HG02763 (cell line): ENCODE data around the gene CUX1.
"Not testable (repeated sequence)": the region's sequence is repeated elsewhere in the genome, so short reads cannot be mapped to it uniquely, and the experiment has no call there.

Experiments used
- ATAC-seq: cut with Tn5 transposase; IDR thresholded peaks from one replicate; pipeline ENCODE4 v1.9.1; 2021; ENCODE audit warnings: mild to moderate bottlenecking, moderate library complexity; ENCODE audit not compliant: unreplicated experiment

CUX1 gene

DNA sequence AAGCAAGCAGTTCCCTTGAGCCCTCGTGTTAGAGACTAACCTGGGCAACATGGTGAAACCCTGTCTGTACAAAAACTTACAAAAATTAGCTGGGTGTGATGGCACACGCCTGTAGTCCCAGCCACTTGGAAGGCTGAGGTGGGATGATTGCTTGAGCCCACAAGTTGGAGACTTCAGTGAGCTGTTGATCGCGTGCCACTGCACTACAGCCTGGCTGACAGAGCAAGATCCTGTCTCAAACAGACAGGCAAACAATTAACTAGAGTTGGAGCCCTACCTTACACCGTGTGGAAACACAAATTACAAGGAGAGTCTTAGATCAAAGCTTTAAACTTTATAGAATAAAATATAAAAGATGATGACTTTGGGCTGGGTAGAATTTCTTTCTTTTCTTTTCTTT, 219.5 kb downstream of the CUX1 start:
- no peak for ATAC-seq

DNA sequence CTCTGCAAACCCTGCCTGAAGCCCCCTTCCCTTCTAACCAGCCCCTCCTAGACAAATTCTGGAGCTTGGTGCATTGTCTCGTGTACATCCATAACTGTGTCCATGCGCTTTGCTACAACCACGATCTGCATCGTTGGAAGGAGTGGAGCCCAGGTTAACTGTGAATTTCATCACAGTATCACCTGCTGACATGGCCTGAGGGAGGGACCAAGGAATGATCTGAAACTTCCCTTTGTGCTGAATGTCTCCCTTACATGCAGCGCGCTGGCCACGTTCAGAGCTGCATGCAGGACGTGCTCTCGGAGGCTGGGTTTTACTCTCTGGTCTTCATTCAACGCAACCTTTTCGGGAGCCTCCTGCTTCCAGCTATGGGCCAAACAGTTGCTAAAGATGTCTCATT, 222.3 kb downstream of the CUX1 start:
- ATAC-seq = no peak

DNA sequence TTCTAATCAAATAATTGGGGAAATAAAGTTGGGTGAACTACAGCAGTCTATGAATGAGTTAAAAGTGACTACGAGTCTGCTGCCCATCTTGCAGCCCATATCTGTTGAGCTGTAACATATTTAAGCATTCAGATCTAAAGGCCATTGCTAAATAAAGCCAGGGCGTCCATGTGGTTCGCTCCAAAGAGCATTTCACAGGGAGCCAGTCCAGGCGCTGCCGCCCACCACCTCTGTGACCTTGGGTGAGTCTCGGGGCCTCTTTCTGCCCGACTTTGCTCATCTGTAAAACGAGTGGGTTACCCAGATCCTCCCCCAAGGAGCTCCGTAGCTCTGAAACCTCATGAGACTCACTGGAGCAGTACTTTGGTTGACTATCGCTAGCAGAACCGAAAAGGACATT, 223.1 kb downstream of the CUX1 start:
- ATAC-seq = no peak

GRCh38 chr7:102042016-102042656, 224.7 kb downstream of the CUX1 start:
- ATAC-seq = no peak

DNA sequence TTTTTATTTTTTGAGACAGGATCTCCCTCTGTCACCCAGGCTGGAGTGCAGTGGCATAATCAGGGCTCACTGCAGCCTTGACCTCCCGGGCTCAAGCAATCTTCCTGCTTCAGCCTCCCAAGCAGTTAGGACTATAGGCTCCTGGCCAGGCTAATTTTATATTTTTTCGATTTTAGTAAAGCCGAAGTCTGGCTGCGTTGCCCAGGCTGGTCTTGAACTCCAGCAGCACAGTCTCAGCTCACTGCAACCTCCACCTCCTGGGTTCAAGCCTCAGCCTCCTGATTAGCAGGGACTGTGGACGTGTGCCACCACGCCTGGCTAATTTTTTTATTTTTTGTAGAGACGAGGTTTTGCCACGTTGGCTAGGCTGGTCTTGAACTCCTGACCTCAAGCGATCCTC, 225.4 kb downstream of the CUX1 start:
- ATAC-seq = not testable (repeated sequence)

GRCh38 chr7:102044641-102044983, 227.2 kb downstream of the CUX1 start:
- ATAC-seq = no peak

DNA sequence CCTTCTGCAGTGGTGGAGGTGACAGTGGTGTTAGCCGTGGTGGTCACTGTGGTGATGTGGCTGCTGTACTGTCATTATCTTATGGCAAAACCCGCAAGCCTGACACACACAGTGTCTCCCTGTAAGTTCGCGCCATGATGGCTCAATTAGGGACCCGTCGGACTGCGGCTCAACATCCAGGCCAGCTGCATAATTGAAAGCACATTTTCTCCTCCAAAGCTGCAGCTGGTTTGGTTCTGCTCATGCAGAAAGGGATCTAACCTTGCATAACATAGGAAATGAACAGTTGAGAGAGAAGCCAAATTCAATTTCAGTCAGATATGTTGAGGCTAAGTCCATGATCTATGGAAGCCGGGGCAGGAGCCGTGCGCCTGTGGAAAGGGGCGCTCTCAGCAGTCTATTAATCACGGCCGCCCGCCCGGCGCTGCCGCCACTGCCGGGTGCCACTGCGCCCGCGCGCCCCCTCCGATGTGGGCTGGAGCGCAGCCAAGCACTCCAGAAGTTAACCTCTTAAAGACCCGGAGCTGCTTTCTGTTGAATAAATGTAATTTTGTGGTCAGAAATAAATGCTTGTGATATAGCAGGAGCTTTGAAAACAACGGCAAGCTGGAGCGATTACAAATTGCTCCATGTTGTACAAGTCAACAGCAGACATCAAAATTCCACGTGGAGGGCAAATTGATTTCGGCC, 227.7 kb downstream of the CUX1 start:
- no peak for ATAC-seq

GRCh38 chr7:102045681-102046372, 228.4 kb downstream of the CUX1 start:
- ATAC-seq = no peak

DNA sequence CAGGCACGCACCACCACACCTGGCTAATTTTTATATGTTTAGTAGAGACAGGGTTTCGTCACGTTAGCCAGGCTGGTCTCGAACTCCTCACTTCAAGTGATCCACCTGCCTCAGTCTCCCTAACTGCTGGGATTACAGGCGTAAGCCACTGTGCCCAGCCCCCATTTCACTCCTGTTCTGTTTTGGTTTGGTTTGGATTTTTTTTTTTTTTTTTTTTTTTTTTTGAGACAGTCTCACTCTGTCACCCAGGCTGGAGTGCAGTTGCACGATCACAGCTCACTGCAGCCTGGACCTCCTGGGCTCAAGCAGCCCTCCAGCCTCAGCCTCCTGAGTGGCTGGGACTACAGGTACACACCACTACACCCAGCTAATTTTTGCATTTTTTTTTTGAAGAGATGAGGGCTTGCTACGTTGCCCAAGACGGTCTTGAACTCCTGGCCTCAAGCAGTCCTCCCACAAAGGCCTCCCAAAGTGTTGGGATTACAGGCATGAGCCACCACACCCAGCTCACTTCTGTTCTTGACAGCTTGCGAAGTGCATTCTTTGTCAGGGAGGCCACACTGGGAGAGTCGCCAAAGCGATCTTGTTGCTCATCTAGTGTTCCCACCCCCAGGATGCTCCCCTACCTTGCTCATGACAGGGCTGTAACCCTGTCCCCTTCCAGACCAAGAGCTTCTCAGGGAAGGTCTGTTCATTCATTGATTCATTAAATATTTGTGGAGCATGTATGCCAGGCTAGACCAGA, 229.1 kb downstream of the CUX1 start:
- ATAC-seq = no peak

DNA sequence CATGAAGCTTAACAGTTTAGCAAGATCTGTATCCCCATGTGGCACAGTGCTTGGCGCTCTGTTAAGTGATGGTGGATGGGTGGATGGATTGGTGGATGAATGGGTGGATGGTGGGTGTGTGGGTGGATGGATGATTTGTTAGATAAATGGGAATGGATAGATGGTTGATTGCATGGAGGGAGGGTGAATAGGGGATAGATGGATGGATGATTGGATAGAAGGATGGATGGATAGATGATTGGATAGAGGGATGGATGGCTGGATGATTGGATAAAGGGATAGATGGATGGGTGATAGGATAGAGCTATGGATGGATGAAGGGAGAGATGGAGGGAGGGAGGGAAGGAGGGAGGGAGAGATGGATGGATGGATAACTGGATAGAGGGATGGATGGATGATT, 229.7 kb downstream of the CUX1 start:
- ATAC-seq = no peak

DNA sequence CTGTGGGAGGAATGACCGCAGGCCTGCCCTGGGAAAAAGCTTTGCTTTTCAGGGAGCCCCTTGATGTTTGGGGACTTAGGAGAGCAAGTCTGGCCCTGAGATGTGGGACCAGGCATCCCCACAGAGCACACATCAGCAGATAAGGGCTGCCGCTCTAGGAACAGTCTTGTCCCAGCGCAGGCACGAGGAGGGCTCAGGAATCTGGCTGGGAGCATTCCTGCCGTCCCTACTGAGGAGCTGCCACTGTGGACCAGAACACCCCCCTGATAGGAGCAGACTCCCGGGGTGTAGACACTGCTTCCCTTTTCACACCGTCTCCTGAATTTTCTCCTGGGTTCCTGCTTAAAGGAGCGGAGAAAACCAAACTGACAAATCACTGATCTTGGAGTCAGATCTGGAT, 232.3 kb downstream of the CUX1 start:
- no peak for ATAC-seq

DNA sequence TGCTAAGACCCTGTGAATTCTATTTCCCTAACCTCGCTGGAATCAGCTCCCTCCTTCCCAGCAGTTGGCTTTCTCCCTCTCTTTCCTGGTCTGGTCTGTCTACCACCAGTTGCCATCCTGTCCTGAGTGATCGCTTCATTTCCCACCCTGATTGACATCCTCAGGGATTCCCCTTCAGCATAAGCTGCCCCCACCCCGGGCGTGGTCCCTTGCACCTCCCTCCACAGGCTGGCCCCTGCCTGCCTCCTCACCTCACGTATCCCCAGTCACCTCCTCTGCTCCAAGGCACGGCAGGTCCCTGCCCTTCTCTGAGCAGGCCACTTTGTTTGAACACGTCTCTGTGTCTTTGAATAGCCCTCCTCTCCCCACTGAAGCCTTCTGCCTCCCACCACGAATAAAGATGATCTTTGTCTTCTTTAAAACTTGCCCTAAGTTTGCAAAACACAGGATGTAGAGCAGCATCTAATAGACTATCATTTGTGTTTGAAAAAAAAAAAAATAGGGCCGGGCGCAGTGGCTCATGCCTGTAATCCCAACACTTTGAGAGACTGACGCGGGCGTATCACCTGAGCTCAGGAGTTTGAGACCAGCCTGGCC, 233.5 kb downstream of the CUX1 start:
- ATAC-seq = no peak

DNA sequence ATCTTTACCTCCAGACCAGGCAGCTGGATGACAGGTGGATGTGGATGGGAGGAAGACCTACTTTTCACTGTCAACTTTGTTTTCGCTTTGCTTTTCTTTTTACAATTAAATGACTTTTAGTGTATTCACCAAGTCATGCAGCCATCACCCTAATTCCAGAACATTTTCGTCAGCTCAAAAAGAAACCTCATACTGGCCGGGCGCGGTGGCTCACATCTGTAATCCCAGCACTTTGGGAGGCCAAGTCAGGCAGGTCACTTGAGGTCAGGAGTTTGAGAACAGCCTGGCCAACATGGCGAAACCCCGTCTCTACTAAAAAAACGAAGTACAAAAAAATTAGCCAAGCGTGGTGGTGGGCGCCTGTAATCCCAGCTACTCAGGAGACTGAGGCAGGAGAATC, 234.3 kb downstream of the CUX1 start:
- not testable (repeated sequence) for ATAC-seq

DNA sequence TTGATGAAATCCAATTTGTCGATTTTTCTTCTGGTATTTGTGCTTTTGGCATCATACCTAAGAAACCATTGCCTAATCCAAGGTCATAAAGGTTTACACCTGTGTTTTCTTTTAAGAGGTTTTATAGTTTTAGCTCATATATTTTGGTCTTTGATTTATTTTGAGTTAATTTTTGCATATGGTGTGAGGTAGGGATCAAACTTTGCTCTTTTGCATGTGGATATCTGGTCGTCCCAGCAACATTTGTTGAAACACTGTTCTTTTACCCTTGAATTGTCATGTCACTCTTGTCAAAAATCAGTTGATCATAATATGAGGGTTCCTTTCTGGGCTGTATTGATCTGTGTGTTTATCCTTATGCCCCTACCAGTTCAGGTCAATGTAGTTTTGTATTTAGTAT, 236.7 kb downstream of the CUX1 start:
- no peak for ATAC-seq

DNA sequence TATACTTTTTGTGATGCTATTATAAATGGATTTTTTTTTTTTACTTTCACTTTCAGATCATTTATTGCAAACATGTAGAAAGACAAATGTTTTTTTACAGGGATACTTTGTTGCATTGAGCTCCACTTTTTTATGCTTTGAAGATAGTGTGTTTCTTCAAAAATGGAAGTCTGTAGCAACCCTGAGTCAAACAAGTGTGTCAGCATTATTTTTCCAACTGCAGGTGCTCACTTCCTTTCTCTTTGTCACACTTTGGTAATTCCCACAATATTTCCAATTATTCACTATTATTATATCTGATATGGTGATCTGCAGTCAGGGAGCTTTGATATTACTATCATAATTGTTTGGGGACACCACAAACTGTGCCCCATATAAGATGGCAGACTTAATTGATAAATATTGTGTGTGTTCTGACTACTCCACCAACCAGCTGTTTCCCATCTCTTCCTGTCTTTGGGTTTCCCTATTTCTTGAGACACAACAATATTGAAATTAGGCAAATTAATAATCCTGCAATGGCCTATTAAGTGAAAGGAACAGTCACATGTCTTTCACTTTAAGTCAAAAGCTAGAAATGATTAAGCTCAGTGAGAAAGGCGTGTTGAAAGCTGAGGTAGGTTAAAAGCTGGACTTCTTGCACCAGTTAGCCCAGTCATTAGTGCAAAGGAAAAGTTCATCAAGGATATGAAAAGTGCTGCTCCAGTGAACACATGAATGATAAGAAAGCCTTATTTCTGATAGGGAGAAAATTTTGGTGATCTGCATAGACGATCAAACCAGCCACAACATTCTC, 238.0 kb downstream of the CUX1 start:
- ATAC-seq = no peak

- no peak for ATAC-seq
Measured at GRCh38 chr7:102059524-102059923, 242.1 kb downstream of the CUX1 start.

DNA sequence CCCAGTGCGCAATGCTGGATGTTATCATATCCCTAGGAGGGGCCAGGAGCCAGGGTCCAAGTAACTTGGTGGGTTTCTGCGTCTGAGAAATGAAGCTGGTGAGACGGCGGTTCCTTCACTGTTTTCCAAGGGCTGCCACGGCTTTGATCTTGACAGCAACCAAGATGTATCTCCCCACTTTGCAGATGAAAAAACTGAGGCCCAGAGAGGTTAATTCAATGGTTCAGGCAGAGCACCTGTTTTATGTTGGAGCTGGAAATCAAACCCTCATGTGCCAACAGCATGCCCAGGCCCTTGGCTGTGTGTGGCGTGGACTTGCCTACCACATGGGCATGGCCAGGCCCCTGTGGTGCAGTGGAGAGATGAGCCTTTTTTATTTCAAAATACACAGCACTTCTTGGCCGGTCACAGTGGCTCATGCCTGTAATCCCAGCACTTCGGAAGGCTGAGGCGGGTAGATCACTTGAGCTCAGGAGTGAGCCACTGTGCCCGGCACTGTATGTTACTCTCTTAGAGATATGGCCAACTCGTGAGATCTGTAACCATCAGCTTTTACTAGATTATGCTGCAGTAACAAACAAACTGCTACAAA, 244.0 kb downstream of the CUX1 start:
- no peak for ATAC-seq

GRCh38 chr7:102061981-102062390, 244.6 kb downstream of the CUX1 start:
- ATAC-seq = peak; percentile 81

DNA sequence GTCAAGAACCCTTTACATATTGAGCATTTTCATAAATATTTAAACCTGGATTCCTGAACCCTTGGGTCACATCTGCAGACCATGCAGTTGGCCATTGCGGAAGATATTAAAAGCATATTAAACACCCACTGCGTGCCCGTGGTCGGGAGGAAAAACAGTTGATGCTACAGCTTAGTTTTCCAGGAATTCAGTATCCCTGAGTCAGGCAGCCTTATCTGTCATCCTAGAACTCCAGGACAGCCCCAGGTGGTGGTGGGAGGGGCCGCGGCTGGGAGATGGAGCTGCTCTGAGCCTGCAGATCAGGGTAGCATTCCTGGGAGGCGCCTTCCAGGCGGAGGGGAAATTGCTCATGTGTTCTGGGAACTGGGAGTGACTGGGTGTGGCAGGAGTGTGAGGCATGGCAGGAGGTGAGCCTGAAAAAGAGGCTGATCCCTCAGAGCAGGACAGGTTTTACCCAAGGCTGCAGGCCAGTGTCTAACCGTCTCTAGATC, 246.3 kb downstream of the CUX1 start:
- ATAC-seq = no peak
